Keratinocyte (primary cell): ENCODE measurements around the gene RNF180.

Experiments
- CTCF ChIP-seq, 3 experiments: IDR thresholded peaks in 1 of 3; conservative IDR thresholded peaks in 1 of 3; optimal IDR thresholded peaks in 1 of 3; 2 replicates in 2 of 3; 3 replicates in 1 of 3; pipeline versions ENCODE3 to v1.5.1; 2011; ENCODE audit warnings: low read length in 3 of 3, mild to moderate bottlenecking in 3 of 3, moderate library complexity in 2 of 3, control low read depth in 1 of 3, inconsistent platforms in 1 of 3; ENCODE audit not compliant: insufficient read depth in 2 of 3; ENCODE audit errors: extremely low read depth in 1 of 3
- EZH2 ChIP-seq: IDR thresholded peaks from one replicate; pipeline ENCODE4 v1.6.1; 2012; ENCODE audit warnings: inconsistent platforms, mild to moderate bottlenecking, low read length, moderate library complexity

DNA sequence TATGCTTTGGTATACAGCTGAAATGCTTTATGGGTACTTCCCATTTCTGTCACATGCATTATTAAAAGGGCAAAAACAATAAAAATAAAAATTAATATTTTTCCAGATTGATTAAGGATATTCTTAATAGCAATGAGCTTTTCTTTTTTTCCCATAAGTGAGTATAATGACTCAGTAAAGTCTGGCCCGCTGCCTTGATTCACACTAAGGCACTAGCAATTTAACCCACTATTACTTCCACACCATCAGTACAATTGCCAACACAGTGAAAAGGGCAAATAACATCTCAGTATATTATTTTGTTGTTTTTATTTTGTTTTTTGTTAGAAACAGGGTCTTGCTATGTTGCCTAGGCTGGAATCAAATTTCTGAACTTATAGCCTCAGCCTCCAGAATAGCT, 150.1 kb downstream of the RNF180 start:
- TF ChIP-seq CTCF (optimal IDR thresholded peaks at IDR 0.05 in 1 of 3, IDR thresholded peaks at IDR 0.05 in 1 of 3, conservative IDR thresholded peaks at IDR 0.05 in 1 of 3; ENCODE audit: extremely low read depth in 1 of 3, insufficient read depth in 2 of 3, low read length in 3 of 3) (no peak), EZH2 (no peak)
